ENCODE results near the gene DNAH9. TPM values are rescaled to one million over a fixed set of nuclear protein-coding genes. Genes with fewer than 3 reads are reported as not detected.

DNAH9 gene, protein sequence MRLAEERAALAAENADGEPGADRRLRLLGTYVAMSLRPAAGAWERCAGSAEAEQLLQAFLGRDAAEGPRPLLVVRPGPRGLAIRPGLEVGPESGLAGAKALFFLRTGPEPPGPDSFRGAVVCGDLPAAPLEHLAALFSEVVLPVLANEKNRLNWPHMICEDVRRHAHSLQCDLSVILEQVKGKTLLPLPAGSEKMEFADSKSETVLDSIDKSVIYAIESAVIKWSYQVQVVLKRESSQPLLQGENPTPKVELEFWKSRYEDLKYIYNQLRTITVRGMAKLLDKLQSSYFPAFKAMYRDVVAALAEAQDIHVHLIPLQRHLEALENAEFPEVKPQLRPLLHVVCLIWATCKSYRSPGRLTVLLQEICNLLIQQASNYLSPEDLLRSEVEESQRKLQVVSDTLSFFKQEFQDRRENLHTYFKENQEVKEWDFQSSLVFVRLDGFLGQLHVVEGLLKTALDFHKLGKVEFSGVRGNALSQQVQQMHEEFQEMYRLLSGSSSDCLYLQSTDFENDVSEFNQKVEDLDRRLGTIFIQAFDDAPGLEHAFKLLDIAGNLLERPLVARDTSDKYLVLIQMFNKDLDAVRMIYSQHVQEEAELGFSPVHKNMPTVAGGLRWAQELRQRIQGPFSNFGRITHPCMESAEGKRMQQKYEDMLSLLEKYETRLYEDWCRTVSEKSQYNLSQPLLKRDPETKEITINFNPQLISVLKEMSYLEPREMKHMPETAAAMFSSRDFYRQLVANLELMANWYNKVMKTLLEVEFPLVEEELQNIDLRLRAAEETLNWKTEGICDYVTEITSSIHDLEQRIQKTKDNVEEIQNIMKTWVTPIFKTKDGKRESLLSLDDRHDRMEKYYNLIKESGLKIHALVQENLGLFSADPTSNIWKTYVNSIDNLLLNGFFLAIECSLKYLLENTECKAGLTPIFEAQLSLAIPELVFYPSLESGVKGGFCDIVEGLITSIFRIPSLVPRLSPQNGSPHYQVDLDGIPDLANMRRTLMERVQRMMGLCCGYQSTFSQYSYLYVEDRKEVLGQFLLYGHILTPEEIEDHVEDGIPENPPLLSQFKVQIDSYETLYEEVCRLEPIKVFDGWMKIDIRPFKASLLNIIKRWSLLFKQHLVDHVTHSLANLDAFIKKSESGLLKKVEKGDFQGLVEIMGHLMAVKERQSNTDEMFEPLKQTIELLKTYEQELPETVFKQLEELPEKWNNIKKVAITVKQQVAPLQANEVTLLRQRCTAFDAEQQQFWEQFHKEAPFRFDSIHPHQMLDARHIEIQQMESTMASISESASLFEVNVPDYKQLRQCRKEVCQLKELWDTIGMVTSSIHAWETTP (N-terminal part only)
- total RNA-seq, result not detected in 2 replicates

DNA sequence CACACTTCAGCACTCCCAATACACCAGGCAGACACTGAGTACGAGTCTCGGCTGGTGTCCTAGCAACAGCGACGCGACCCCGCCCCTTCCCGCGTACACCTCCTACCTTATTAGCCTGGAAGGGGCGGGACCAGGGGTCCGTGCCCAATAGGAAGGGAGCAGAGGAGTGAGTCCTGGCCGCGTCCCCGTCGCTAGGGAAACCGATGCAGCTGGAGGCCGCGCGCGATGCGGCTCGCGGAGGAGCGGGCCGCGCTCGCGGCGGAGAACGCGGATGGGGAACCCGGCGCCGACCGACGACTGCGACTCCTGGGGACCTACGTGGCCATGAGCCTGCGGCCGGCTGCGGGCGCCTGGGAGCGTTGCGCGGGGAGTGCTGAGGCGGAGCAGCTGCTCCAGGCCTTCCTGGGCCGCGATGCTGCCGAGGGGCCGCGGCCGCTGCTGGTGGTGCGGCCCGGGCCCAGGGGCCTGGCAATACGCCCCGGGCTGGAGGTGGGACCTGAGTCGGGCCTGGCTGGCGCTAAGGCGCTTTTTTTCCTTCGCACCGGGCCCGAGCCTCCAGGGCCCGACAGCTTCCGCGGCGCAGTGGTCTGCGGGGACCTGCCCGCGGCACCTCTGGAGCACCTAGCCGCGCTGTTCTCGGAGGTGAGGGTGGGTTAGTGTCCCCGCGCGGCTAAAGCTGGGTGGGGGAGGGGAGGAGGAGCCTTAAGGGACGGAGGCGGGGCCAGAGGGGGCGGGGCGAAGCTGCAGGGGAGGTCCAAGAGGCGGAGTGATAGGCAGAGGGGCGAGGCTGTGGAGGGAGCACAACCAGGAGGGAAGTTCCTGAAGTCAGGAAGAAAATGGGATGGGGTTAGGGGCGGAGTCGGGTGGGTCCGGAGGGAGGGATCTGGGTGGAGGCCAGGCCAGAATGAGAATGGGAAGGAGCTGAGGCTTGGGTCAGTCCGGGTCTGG lies at the start of gene DNAH9:
DNAH9 (plus strand) TSS at position 197 of the 948 bp plus-strand sequence; CDS start at position 226, 29 bp downstream.

DNA sequence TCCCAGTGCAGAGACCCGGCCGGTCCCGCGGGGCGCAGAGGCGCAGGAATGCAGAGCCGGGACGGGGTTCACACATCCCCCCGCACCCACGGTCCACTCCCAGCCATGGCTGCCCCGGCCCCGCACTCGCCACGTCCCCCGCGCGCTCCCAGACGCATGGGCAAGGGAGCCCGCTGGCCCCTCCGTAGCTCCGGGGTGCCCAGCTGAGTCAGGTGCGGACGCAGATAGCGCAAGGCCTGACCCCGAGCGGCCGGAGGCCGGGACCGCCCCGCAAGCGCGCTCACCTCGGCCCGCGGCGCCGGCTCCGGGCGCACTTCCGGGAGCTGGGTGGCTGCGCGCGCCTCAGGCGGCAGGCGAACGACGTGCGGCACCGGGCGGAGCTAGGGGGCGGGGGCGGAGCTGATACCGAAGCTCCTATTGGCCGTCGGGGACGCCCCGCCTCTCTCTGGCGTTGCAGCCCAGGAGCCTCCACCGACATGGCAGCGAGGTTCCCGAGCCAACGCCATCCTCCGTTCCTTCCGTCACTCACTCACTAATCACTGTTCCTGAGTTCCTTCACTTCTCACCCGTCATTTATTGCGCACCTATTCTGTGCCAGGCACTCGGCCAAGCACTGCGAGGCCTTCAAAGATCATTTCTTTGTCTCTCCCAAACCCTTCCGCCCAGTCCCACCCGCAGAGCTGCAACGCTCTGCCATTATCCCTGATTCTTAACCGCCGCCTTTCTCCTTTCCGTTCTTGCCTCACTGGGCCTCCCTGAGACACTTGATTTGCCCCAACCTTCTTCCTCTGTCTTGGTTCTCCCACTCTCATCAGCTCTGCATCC lies 399.1 kb downstream of the DNAH9 start, which contains the start of gene ZNF18:
ZNF18 (minus strand) TSS at position 329 of the 825 bp plus-strand sequence. CDS start 4,646 bp downstream, outside the sequence.

All from dermis lymphatic vessel endothelial cell (primary cell).